Measurements from ENCODE around the gene ACTL6B. TPM values are rescaled to one million over a fixed set of nuclear protein-coding genes. Genes with fewer than 3 reads are reported as not detected.

ACTL6B gene
- total RNA-seq, 2 experiments from 2014 or later, result not detected

DNA sequence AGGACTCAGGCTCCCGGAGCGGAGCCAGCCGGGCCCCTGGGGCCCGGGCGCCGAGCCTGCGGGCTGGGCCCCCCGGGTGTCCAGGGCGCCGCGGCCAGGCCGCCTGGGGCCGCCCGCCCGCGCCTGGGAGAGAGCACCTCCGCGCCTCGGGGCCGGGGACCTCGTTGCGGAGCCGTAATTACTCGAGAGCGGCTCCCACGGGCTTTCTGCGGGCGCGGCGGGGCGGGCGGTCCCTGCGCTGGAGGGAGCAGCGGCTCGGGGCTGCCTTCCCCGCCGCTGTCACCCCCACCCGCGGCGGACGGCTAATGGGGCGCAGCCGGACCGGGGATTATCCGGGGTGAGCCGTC, 18.8 kb upstream of the ACTL6B start:
- Mint-ChIP-seq H3K4me1 (ENCODE audit: low read depth) (peaks cover 17% of the 10 kb centered on the region), H3K4me3 (peak overlapping the region; percentile 94), H3K27me3 (no peaks in the 10 kb centered on the region), H3K36me3 (ENCODE audit: low read depth) (peaks cover 25% of the 10 kb centered on the region), H3K27ac (peak overlapping the region; percentile 90), H3K9me3 (no peaks in the 10 kb centered on the region)
- intact Hi-C loops (cut with micrococcal nuclease), result loop anchor here (10.0 kb wide), 1 partner anchor 70 kb away; the partner anchor contains the start of gene PCOLCE
- TF ChIP-seq, protein P1, sequence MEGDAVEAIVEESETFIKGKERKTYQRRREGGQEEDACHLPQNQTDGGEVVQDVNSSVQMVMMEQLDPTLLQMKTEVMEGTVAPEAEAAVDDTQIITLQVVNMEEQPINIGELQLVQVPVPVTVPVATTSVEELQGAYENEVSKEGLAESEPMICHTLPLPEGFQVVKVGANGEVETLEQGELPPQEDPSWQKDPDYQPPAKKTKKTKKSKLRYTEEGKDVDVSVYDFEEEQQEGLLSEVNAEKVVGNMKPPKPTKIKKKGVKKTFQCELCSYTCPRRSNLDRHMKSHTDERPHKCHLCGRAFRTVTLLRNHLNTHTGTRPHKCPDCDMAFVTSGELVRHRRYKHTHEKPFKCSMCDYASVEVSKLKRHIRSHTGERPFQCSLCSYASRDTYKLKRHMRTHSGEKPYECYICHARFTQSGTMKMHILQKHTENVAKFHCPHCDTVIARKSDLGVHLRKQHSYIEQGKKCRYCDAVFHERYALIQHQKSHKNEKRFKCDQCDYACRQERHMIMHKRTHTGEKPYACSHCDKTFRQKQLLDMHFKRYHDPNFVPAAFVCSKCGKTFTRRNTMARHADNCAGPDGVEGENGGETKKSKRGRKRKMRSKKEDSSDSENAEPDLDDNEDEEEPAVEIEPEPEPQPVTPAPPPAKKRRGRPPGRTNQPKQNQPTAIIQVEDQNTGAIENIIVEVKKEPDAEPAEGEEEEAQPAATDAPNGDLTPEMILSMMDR (IDR thresholded peaks at IDR 0.05), result no peak
- ATAC-seq (no peak), DNase-seq (peak; percentile 46)
- ChIA-PET CTCF (interaction anchor here (1.1 to 10.9 kb wide), 3 partner anchors 16 to 90 kb away, joined by 4 to 105 read pairs (median 4); partner anchors contain the start of gene POP7), POLR2A (interaction anchor here (0.6 to 7.7 kb wide), 7 partner anchors 8 to 136 kb away, joined by 3 to 94 read pairs (median 3); partner anchors contain the start of genes AGFG2 and GIGYF1)

DNA sequence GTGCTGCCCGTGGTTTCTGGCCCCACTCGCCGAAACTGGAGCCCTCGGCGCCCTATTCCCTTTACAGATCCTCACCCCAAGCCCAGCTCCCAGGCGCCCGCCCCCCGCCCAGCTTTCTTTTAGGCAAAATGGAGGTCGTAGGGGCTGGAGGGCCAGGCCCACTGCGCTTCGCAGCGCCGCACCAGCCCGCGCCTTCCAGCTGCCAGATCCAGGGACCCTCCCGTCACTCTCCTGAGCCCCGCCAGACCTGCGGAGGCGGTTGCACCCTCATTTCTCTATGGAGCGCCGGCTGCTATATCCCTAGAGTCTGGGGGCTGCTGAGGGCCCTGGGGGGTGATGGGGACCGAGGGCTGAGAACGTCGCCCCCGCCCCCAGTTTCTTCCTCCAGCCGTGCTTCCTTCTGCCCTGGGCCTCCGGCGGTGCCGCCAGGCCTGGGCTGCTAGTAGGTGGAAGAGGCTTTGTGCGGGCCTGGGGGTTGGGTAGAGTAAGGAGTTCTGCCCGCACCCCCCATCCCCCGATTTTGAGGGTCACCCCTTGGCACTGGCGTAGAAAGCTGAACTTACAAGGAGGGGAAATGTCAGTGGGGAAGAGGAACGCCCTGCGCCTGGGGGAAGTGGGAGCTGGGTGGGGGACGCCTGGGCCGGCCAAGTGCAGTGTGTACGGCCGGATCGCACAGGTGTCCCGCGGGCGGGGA, 18.3 kb upstream of the ACTL6B start:
- intact Hi-C loops (cut with micrococcal nuclease), result loop anchor here (10.0 kb wide), 1 partner anchor 70 kb away; the partner anchor contains the start of gene PCOLCE
- H3K27me3 Mint-ChIP-seq, result no peaks in the 10 kb centered on the region
- peak overlapping the region; percentile 94 for H3K4me3 Mint-ChIP-seq
- H3K9me3 Mint-ChIP-seq, result no peaks in the 10 kb centered on the region
- peaks cover 16% of the 10 kb centered on the region for H3K4me1 Mint-ChIP-seq (ENCODE audit: low read depth)
- TF ChIP-seq, protein P1 (IDR thresholded peaks at IDR 0.05), result no peak
- H3K27ac Mint-ChIP-seq, result peak overlapping the region; percentile 90
- peak; percentile 47 for DNase-seq
- H3K36me3 Mint-ChIP-seq (ENCODE audit: low read depth), result peaks cover 22% of the 10 kb centered on the region
- ATAC-seq, result no peak
- CTCF ChIA-PET, result interaction anchor here (0.6 to 10.9 kb wide), 5 partner anchors 16 to 229 kb away, joined by 3 to 105 read pairs (median 4); partner anchors contain the start of genes POP7 and SLC12A9
- POLR2A ChIA-PET, result interaction anchor here (0.6 to 7.7 kb wide), 7 partner anchors 9 to 135 kb away, joined by 3 to 94 read pairs (median 3); partner anchors contain the start of genes AGFG2 and GIGYF1

DNA sequence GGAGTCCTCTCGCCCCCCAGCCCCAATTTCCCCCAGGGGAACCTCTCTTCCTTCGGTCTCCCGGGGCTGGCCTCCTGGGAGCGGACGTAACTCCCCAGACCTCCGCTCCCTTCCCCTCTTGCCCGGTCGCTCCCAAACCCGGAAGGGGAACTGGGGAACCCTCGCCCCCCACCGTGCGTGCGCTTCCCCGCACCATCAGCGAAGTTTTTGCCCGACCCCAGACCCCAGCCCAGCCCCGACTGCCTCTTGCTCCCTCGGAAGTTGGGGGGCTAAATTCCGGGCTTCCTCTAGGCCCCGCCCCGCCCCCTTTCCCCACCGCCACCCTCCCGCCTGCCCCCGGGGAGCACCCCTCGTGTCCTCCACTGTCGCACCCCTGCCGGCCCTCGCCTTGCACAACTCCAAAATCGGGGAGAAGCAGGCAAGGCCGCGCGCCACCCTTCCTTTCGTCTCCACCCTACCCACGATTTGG, 17.7 kb upstream of the ACTL6B start:
- peak; percentile 49 for DNase-seq
- ChIA-PET CTCF (interaction anchor here (0.6 to 10.9 kb wide), 4 partner anchors 17 to 229 kb away, joined by 3 to 105 read pairs (median 4); partner anchors contain the start of genes POP7 and SLC12A9), POLR2A (interaction anchor here (0.9 to 7.7 kb wide), 3 partner anchors 9 to 69 kb away, joined by 3 to 94 read pairs (median 3); partner anchors contain the start of gene GIGYF1)
- intact Hi-C loops (cut with micrococcal nuclease), result loop anchor here (10.0 kb wide), 1 partner anchor 69 kb away; the partner anchor contains the start of gene PCOLCE
- H3K4me1 Mint-ChIP-seq (ENCODE audit: low read depth), result peaks cover 12% of the 10 kb centered on the region
- peak overlapping the region; percentile 90 for H3K27ac Mint-ChIP-seq
- peaks cover 19% of the 10 kb centered on the region for H3K36me3 Mint-ChIP-seq (ENCODE audit: low read depth)
- TF ChIP-seq, protein P1 (IDR thresholded peaks at IDR 0.05), result no peak
- no peaks in the 10 kb centered on the region for H3K27me3 Mint-ChIP-seq
- H3K4me3 Mint-ChIP-seq, result peak overlapping the region; percentile 94
- H3K9me3 Mint-ChIP-seq, result no peaks in the 10 kb centered on the region
- ATAC-seq, result no peak

DNA sequence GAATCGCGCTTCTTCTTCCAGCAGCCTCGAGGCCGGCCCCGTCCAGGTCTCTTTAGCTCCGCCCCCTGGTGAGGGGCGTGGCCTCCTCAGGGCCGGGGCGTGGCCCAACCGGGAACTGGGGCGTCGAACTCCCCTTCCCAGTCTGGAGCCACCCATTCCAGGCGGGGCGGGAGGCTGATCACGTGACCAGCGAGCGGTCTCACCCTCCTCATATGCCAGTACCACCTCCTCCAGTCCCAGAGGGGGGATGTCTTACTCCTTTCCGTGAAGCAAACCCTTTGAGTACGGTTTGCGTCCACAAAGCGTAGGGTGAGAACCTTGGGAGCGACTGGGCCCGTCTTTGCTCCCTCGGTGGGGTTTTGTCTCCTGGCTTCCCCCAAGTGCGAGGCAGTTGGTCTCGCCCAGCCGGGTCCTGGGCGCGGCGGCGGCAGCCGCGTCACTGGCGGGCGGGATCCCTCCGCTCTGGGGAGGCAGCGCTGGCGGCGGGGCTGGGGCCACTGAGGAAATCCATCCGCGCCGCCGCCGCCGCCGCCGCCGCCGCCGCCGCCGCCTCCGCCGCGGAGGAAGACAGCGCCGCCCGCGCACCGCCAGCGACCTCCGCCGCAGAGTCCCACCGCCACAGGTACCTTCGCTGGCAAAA, 17.2 kb upstream of the ACTL6B start, which contains the start of gene GNB2:
TSS of gene GNB2 (plus strand) at position 439 of the 640 bp plus-strand sequence. CDS start 2,526 bp downstream, outside the sequence.
- TF ChIP-seq, protein P1 (IDR thresholded peaks at IDR 0.05), result no peak
- DNase-seq (peak; percentile 99), ATAC-seq (peak; percentile 75)
- ChIA-PET CTCF (interaction anchor here (1.0 to 1.2 kb wide), 3 partner anchors 19 to 44 kb away, joined by 4 to 7 read pairs (median 5); no protein-coding TSS in a partner anchor), POLR2A (interaction anchor here (1.0 to 1.3 kb wide), 2 partner anchors 9 to 17 kb away, joined by 3 to 7 read pairs; no protein-coding TSS in a partner anchor)
- H3K27me3 Mint-ChIP-seq, result no peaks in the 10 kb centered on the region
- peaks cover 18% of the 10 kb centered on the region for H3K36me3 Mint-ChIP-seq (ENCODE audit: low read depth)
- intact Hi-C loops (cut with micrococcal nuclease), result loop anchor here (10.0 kb wide), 1 partner anchor 69 kb away; the partner anchor contains the start of gene PCOLCE
- H3K4me1 Mint-ChIP-seq (ENCODE audit: low read depth), result peaks cover 11% of the 10 kb centered on the region
- no peaks in the 10 kb centered on the region for H3K9me3 Mint-ChIP-seq
- peak within 1 kb of the TSS; percentile 95 for H3K27ac Mint-ChIP-seq
- peak within 1 kb of the TSS; percentile 94 for H3K4me3 Mint-ChIP-seq

Measured in activated CD8-positive, alpha-beta T cell treated with anti-CD3 and anti-CD28 coated beads for 36 hours (primary cell).